ENCODE data around the gene SPTBN1. TPM values are rescaled to one million over a fixed set of nuclear protein-coding genes. Genes with fewer than 3 reads are reported as not detected.

SPTBN1 gene
- total and polyA plus RNA-seq, 2 of the 4 experiments (the other 2 are of a cell fraction): 49.1 to 241 TPM

- Histone ChIP-seq H3K27ac (ENCODE audit: insufficient read depth, low read length) (no peak overlapping the region), H3K14ac (replicated peaks; ENCODE audit: low read depth, low read length) (peak overlapping the region; percentile 76; the same call in 1 of the 2 replicates), H3K9me1 (ENCODE audit: insufficient read depth, low read length) (peaks cover 8% of the 10 kb centered on the region; the same call in 1 of the 2 replicates), H2AFZ (replicated peaks; ENCODE audit: low read length, poor library complexity) (no peak overlapping the region), H2BK15ac (ENCODE audit: low read depth, low read length) (no peak overlapping the region; the same call in 2 of the 3 replicates), H2AK9ac (replicated peaks; ENCODE audit: low read depth, low read length, poor library complexity) (no peak overlapping the region), H3K4ac (ENCODE audit: low read depth, low read length) (no peak overlapping the region), H3K4me1 (ENCODE audit: control insufficient read depth, insufficient read depth, low read length) (peaks cover 11% of the 10 kb centered on the region), H3K4me2 (ENCODE audit: low read depth, low read length) (no peak overlapping the region), H3K79me1 (ENCODE audit: low read depth in 1 of 2, low read length in 2 of 2) (no peaks in the 10 kb centered on the region; a peak in 1 of 4 replicates), H3K9ac (ENCODE audit: low read depth, low read length) (no peak overlapping the region), H3K56ac (ENCODE audit: extremely low read depth, insufficient read depth, low read length) (no peak overlapping the region), H3K4me3 (ENCODE audit: insufficient read depth, low read depth, low read length) (no peak overlapping the region), H3K27me3 (ENCODE audit: control insufficient read depth, insufficient read depth, low read length) (no peaks in the 10 kb centered on the region; the same call in 1 of the 2 replicates), H2BK120ac (ENCODE audit: low read depth, low read length) (no peak overlapping the region), H4K91ac (ENCODE audit: insufficient read depth, low read depth, low read length) (no peak overlapping the region), H4K5ac (ENCODE audit: low read depth, low read length) (no peak overlapping the region), H3K23ac (ENCODE audit: low read depth, low read length) (no peak overlapping the region), H3K9me3 (ENCODE audit: control insufficient read depth, insufficient read depth, low read length) (no peaks in the 10 kb centered on the region), H4K20me1 (ENCODE audit: insufficient read depth, low read length) (no peaks in the 10 kb centered on the region), H4K8ac (ENCODE audit: low read depth in 2 of 2, low read length in 2 of 2) (no peak overlapping the region), H2BK20ac (ENCODE audit: low read depth, low read length) (peak overlapping the region; percentile 30; the same call in 1 of the 2 replicates), H2AK5ac (ENCODE audit: low read depth, low read length) (no peak overlapping the region; the same call in 1 of the 2 replicates), H2BK5ac (ENCODE audit: low read depth, low read length, poor library complexity, severe bottlenecking) (peak overlapping the region; percentile 15), H3K36me3 (ENCODE audit: control insufficient read depth, insufficient read depth, low read length) (no peaks in the 10 kb centered on the region), H3K18ac (ENCODE audit: low read depth, low read length) (no peak overlapping the region)
- ATAC-seq (ENCODE audit: low read depth): peak; percentile 73
- DNase-seq: peak; percentile 73
- ChIA-PET POLR2A (ENCODE audit: unreplicated experiment) (no interaction called here), CTCF (interaction anchor here (1.2 to 1.7 kb wide), 2 partner anchors 11 to 28 kb away, joined by 3 to 7 read pairs; no protein-coding TSS in a partner anchor)
- TF ChIP-seq CHD1 (IDR thresholded peaks at IDR 0.05; ENCODE audit: low read depth, low read length) (no peak), SMC3 (IDR thresholded peaks at IDR 0.05; ENCODE audit: low read depth, low read length) (no peak), MAFK (IDR thresholded peaks at IDR 0.05; ENCODE audit: low read depth, low read length) (no peak), USF2 (IDR thresholded peaks at IDR 0.05; ENCODE audit: low read depth, low read length) (no peak), POLR2A (IDR thresholded peaks at IDR 0.05; ENCODE audit: low read depth, low read length) (no peak), CEBPB (IDR thresholded peaks at IDR 0.05; ENCODE audit: low read depth, low read length) (no peak), NFE2L2 (IDR thresholded peaks at IDR 0.05; ENCODE audit: low read depth, low read length) (no peak), ELK1 (IDR thresholded peaks at IDR 0.05; ENCODE audit: borderline replicate concordance, low read depth, low read length) (no peak), RCOR1 (IDR thresholded peaks at IDR 0.05; ENCODE audit: insufficient replicate concordance, low read length) (no peak), RFX5 (IDR thresholded peaks at IDR 0.05; ENCODE audit: low read depth, low read length) (no peak), BHLHE40 (IDR thresholded peaks at IDR 0.05; ENCODE audit: low read depth, low read length) (no peak)
- WGBS, 2 experiments (ENCODE audit: extremely low coverage in 2 of 2, insufficient read length in 1 of 2): 80% methylated on average over 1 of the region's 2 CpGs; no CpG with 5 or more reads in 1 of the 2 experiments
- no TSS peak for BruUV-seq (replicated peaks)
- in situ Hi-C loops (cut with MboI; ENCODE audit: low sequenced_read_pairs): no loop called here
- intact Hi-C loops (cut with micrococcal nuclease): no loop called here
- dilution Hi-C loops (cut with HindIII; ENCODE audit: low sequenced_read_pairs, unreplicated experiment): no loop called here
Measured at GRCh38 chr2:54676656-54677055, 220.5 kb downstream of the SPTBN1 start.

All from IMR-90 (cell line).